ENCODE measurements around the gene SLU7.

SLU7 gene

GRCh38 chr5:160363211-160363610 is 55.7 kb downstream of the SLU7 start:
- no peak for DNase-seq (ENCODE audit: low spot score in 2 of 2)
- H3K4me1 ChIP-seq, result no peaks in the 10 kb centered on the region
- no peaks in the 10 kb centered on the region for H3K9me3 ChIP-seq
- H3K36me3 ChIP-seq (replicated peaks), result no peaks in the 10 kb centered on the region
- in situ Hi-C loops (cut with MboI; ENCODE audit: low sequenced_read_pairs), result no loop called here
- H3K4me3 ChIP-seq, result no peak overlapping the region
- no peaks in the 10 kb centered on the region for H3K27me3 ChIP-seq (ENCODE audit: low read depth)

- Histone ChIP-seq H3K36me3 (replicated peaks) (no peaks in the 10 kb centered on the region), H3K27me3 (ENCODE audit: low read depth) (no peaks in the 10 kb centered on the region), H3K4me3 (no peak overlapping the region), H3K4me1 (no peaks in the 10 kb centered on the region), H3K9me3 (no peaks in the 10 kb centered on the region)
- in situ Hi-C loops (cut with MboI; ENCODE audit: low sequenced_read_pairs), result no loop called here
- no peak for DNase-seq (ENCODE audit: low spot score in 2 of 2)
Measured at GRCh38 chr5:160361624-160362228, 57.2 kb downstream of the SLU7 start.

DNA sequence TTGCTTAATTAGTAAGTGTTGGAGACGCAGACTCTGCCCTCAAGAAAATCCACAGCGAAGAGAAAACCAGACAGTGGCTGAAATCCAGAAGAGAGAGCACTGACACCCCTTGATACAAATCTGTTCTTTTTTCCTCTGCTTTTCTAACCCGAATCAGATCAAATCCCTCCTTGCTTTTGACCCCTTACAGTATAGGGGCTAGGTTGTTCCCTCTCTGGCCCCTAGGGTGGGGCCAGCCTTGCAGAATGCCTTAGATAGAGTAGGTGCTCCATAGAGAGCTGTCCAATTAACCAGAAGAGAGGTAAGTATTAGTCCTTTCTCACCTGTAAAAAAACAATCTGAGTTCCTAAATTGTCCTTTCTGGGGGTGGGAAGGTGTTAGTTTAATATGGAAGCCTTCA is 58.6 kb downstream of the SLU7 start:
- Histone ChIP-seq H3K36me3 (replicated peaks) (no peaks in the 10 kb centered on the region), H3K4me1 (no peaks in the 10 kb centered on the region), H3K4me3 (no peak overlapping the region), H3K9me3 (no peaks in the 10 kb centered on the region), H3K27me3 (ENCODE audit: low read depth) (no peaks in the 10 kb centered on the region)
- in situ Hi-C loops (cut with MboI; ENCODE audit: low sequenced_read_pairs), result no loop called here
- no peak for DNase-seq (ENCODE audit: low spot score in 2 of 2)

- no peaks in the 10 kb centered on the region for H3K27me3 ChIP-seq (ENCODE audit: low read depth)
- H3K36me3 ChIP-seq (replicated peaks), result no peaks in the 10 kb centered on the region
- in situ Hi-C loops (cut with MboI; ENCODE audit: low sequenced_read_pairs), result no loop called here
- no peaks in the 10 kb centered on the region for H3K9me3 ChIP-seq
- no peak for DNase-seq (ENCODE audit: low spot score in 2 of 2)
- no peaks in the 10 kb centered on the region for H3K4me1 ChIP-seq
- H3K4me3 ChIP-seq, result no peak overlapping the region
Measured at GRCh38 chr5:160359816-160360215, 59.1 kb downstream of the SLU7 start.

DNA sequence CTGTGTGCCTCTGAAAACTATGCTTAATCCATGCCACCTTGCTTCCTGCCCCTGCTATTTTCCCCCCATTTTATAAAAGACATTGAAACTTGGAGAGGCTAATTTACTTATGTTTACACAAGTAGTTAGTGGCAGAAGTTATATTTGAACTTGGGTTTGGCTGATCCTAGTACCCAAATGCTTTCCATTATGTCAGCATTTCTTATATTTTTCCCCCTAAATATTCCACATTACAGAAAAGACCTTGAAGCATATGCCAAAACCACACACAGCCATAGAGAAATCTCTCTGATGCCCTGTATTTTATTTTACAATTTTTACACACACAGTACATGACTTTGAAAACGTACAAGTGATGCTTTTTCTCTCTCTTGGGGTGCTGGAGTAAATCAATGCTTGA is 59.6 kb downstream of the SLU7 start:
- no peak for DNase-seq (ENCODE audit: low spot score in 2 of 2)
- in situ Hi-C loops (cut with MboI; ENCODE audit: low sequenced_read_pairs), result no loop called here
- Histone ChIP-seq H3K4me1 (no peaks in the 10 kb centered on the region), H3K4me3 (no peak overlapping the region), H3K36me3 (replicated peaks) (no peaks in the 10 kb centered on the region), H3K9me3 (no peaks in the 10 kb centered on the region), H3K27me3 (ENCODE audit: low read depth) (no peaks in the 10 kb centered on the region)

- no peak for DNase-seq (ENCODE audit: low spot score in 2 of 2)
- Histone ChIP-seq H3K36me3 (replicated peaks) (no peaks in the 10 kb centered on the region), H3K4me1 (no peaks in the 10 kb centered on the region), H3K9me3 (no peaks in the 10 kb centered on the region), H3K4me3 (no peak overlapping the region), H3K27me3 (ENCODE audit: low read depth) (no peaks in the 10 kb centered on the region)
- in situ Hi-C loops (cut with MboI; ENCODE audit: low sequenced_read_pairs), result no loop called here
Measured at GRCh38 chr5:160357861-160358411, 60.9 kb downstream of the SLU7 start.

DNA sequence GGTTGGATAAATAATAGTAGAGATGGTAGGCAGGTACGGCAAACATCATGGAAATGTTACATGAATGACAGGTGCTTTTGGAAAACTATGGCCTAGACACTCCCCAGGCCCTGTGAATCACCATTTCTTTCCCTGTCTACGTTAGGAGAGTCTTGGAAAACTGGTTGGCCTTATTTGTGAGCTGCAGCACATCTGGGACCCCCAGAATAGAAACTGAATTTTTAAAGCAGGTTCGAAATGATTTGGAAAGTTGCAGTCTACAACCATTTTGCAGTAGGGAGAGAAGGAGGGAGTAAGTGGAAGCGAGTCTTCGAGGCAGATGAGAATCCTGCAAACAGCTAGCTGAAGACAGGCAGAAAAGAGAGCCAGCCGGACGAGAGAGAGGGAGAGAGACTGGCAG is 61.5 kb downstream of the SLU7 start:
- Histone ChIP-seq H3K4me3 (no peak overlapping the region), H3K36me3 (replicated peaks) (no peaks in the 10 kb centered on the region), H3K9me3 (no peaks in the 10 kb centered on the region), H3K4me1 (no peaks in the 10 kb centered on the region), H3K27me3 (ENCODE audit: low read depth) (no peaks in the 10 kb centered on the region)
- no peak for DNase-seq (ENCODE audit: low spot score in 2 of 2)
- in situ Hi-C loops (cut with MboI; ENCODE audit: low sequenced_read_pairs), result no loop called here

- H3K9me3 ChIP-seq, result no peaks in the 10 kb centered on the region
- H3K36me3 ChIP-seq (replicated peaks), result no peaks in the 10 kb centered on the region
- H3K4me1 ChIP-seq, result no peaks in the 10 kb centered on the region
- DNase-seq (ENCODE audit: low spot score in 2 of 2), result no peak
- H3K4me3 ChIP-seq, result no peak overlapping the region
- in situ Hi-C loops (cut with MboI; ENCODE audit: low sequenced_read_pairs), result no loop called here
- H3K27me3 ChIP-seq (ENCODE audit: low read depth), result no peaks in the 10 kb centered on the region
Measured at GRCh38 chr5:160356550-160357347, 62.1 kb downstream of the SLU7 start.

GRCh38 chr5:160354666-160355065 is 64.2 kb downstream of the SLU7 start:
- in situ Hi-C loops (cut with MboI; ENCODE audit: low sequenced_read_pairs), result no loop called here
- DNase-seq (ENCODE audit: low spot score in 2 of 2), result no peak
- H3K27me3 ChIP-seq (ENCODE audit: low read depth), result no peaks in the 10 kb centered on the region
- H3K9me3 ChIP-seq, result no peaks in the 10 kb centered on the region
- no peak overlapping the region for H3K4me3 ChIP-seq
- H3K36me3 ChIP-seq (replicated peaks), result no peaks in the 10 kb centered on the region
- H3K4me1 ChIP-seq, result no peaks in the 10 kb centered on the region

DNA sequence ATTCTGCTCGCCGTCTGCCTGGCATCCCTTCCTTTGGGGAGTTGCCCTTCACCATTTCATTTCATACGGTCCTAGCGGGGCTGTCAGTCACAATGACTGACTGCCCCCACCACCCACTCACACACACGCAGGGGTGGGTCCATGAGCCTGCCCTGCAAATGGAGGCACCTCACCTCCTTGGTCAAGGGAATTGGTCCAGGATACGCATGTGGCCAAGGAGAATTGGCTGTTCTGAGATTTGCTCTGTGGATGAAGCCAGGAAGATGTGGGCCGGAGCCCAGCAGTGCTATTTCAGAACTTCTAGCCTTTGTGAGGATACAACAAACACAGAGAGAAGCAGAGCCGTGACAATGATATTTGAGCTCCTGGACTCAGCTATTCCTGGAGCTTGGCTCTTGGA is 65.5 kb downstream of the SLU7 start:
- Histone ChIP-seq H3K36me3 (replicated peaks) (no peaks in the 10 kb centered on the region), H3K4me1 (no peaks in the 10 kb centered on the region), H3K4me3 (no peak overlapping the region), H3K27me3 (ENCODE audit: low read depth) (no peaks in the 10 kb centered on the region), H3K9me3 (no peaks in the 10 kb centered on the region)
- in situ Hi-C loops (cut with MboI; ENCODE audit: low sequenced_read_pairs), result no loop called here
- no peak for DNase-seq (ENCODE audit: low spot score in 2 of 2)

- no peak for DNase-seq (ENCODE audit: low spot score in 2 of 2)
- Histone ChIP-seq H3K4me1 (no peaks in the 10 kb centered on the region), H3K9me3 (no peaks in the 10 kb centered on the region), H3K36me3 (replicated peaks) (no peaks in the 10 kb centered on the region), H3K27me3 (ENCODE audit: low read depth) (no peaks in the 10 kb centered on the region), H3K4me3 (no peak overlapping the region)
- in situ Hi-C loops (cut with MboI; ENCODE audit: low sequenced_read_pairs), result no loop called here
Measured at GRCh38 chr5:160352308-160352707, 66.6 kb downstream of the SLU7 start.
